ENCODE results near the gene CELF2.

GRCh38 chr10:11337516-11337915 is 319.8 kb downstream of the CELF2 start:
- TF ChIP-seq RARB (CRISPR knock-in tag; IDR thresholded peaks at IDR 0.05) = no peak
- no peak for TF ChIP-seq ARNTL (CRISPR knock-in tag; IDR thresholded peaks at IDR 0.05; ENCODE audit: borderline replicate concordance, low read depth)

Data from SK-N-SH treated with all-trans-retinoic acid at 6 μM for 48 hours (cell line).